Measurements from ENCODE around the gene GPRC5D. TPM values are rescaled to one million over a fixed set of nuclear protein-coding genes. Genes with fewer than 3 reads are reported as not detected.

The GPRC5D gene
- total RNA-seq (2014; rRNA removed; shearing (Covaris generic); ENCODE audit: low replicate concordance): not detected in 2 replicates

- no peaks in the 10 kb centered on the region for H3K36me3 ChIP-seq
- H3K4me3 ChIP-seq: no peak within 1 kb of the TSS
Observed at GRCh38 chr12:12952036-12952435, at the start of gene GPRC5D. Gene GPRC5D, minus strand, starts transcription at chr12:12952170. Its CDS starts 1,786 bp downstream, at chr12:12950384.

GRCh38 chr12:13001775-13002040 is 49.7 kb upstream of the GPRC5D start:
- Histone ChIP-seq H3K36me3 (no peaks in the 10 kb centered on the region; the same call in 1 of the 2 replicates), H3K4me3 (peak overlapping the region; percentile 80), H3K27me3 (no peaks in the 10 kb centered on the region), H3K9me3 (no peaks in the 10 kb centered on the region)
- DNase-seq: no peak

More at GRCh38 chr12:12952036-12952435, at the start of gene GPRC5D:
- Histone ChIP-seq H3K27me3 (no peaks in the 10 kb centered on the region), H3K9me3 (no peaks in the 10 kb centered on the region)
- DNase-seq: no peak

GRCh38 chr12:13000925-13001774 is 49.2 kb upstream of the GPRC5D start:
- no peaks in the 10 kb centered on the region for H3K9me3 ChIP-seq
- no peaks in the 10 kb centered on the region for H3K27me3 ChIP-seq
- no peaks in the 10 kb centered on the region; the same call in 1 of the 2 replicates for H3K36me3 ChIP-seq
- peak; percentile 43 for DNase-seq
- H3K4me3 ChIP-seq: peak overlapping the region; percentile 80

- no peaks in the 10 kb centered on the region for H3K27me3 ChIP-seq
- H3K9me3 ChIP-seq: no peaks in the 10 kb centered on the region
- peak overlapping the region; percentile 80 for H3K4me3 ChIP-seq
- no peaks in the 10 kb centered on the region; the same call in 1 of the 2 replicates for H3K36me3 ChIP-seq
- no peak for DNase-seq
Observed at GRCh38 chr12:13000616-13000924, 48.6 kb upstream of the GPRC5D start.

GRCh38 chr12:12999959-13000615 is 48.1 kb upstream of the GPRC5D start, which contains the start of gene HEBP1:
Gene HEBP1, minus strand, starts transcription at chr12:13000265. Its CDS starts 151 bp downstream, at chr12:13000114.
- no peaks in the 10 kb centered on the region; the same call in 1 of the 2 replicates for H3K36me3 ChIP-seq
- H3K9me3 ChIP-seq: no peaks in the 10 kb centered on the region
- DNase-seq: peak; percentile 87
- H3K27me3 ChIP-seq: no peaks in the 10 kb centered on the region
- peak within 1 kb of the TSS; percentile 80 for H3K4me3 ChIP-seq

- DNase-seq: peak; percentile 28
- no peaks in the 10 kb centered on the region; the same call in 1 of the 2 replicates for H3K36me3 ChIP-seq
- no peaks in the 10 kb centered on the region for H3K27me3 ChIP-seq
- peak overlapping the region; percentile 80 for H3K4me3 ChIP-seq
- H3K9me3 ChIP-seq: no peaks in the 10 kb centered on the region
Observed at GRCh38 chr12:12999271-12999958, 47.4 kb upstream of the GPRC5D start.

GRCh38 chr12:12998248-12998647 is 46.3 kb upstream of the GPRC5D start:
- no peak for DNase-seq
- Histone ChIP-seq H3K4me3 (no peak overlapping the region), H3K9me3 (no peaks in the 10 kb centered on the region), H3K36me3 (no peaks in the 10 kb centered on the region; the same call in 1 of the 2 replicates), H3K27me3 (no peaks in the 10 kb centered on the region)

- no peaks in the 10 kb centered on the region for H3K27me3 ChIP-seq
- no peak for DNase-seq
- no peak overlapping the region for H3K4me3 ChIP-seq
- H3K9me3 ChIP-seq: no peaks in the 10 kb centered on the region
- no peaks in the 10 kb centered on the region; the same call in 1 of the 2 replicates for H3K36me3 ChIP-seq
Observed at GRCh38 chr12:12997734-12998133, 45.8 kb upstream of the GPRC5D start.

GRCh38 chr12:12997156-12997555 is 45.2 kb upstream of the GPRC5D start:
- Histone ChIP-seq H3K36me3 (no peaks in the 10 kb centered on the region; the same call in 1 of the 2 replicates), H3K27me3 (no peaks in the 10 kb centered on the region), H3K4me3 (no peak overlapping the region), H3K9me3 (no peaks in the 10 kb centered on the region)
- no peak for DNase-seq

GRCh38 chr12:12996209-12996608 is 44.2 kb upstream of the GPRC5D start:
- H3K9me3 ChIP-seq: no peaks in the 10 kb centered on the region
- H3K36me3 ChIP-seq: no peaks in the 10 kb centered on the region; the same call in 1 of the 2 replicates
- no peak for DNase-seq
- no peaks in the 10 kb centered on the region for H3K27me3 ChIP-seq
- no peak overlapping the region for H3K4me3 ChIP-seq

GRCh38 chr12:12995088-12995487 is 43.1 kb upstream of the GPRC5D start:
- Histone ChIP-seq H3K27me3 (no peaks in the 10 kb centered on the region), H3K9me3 (no peaks in the 10 kb centered on the region), H3K4me3 (no peak overlapping the region), H3K36me3 (no peaks in the 10 kb centered on the region; the same call in 1 of the 2 replicates)
- DNase-seq: no peak

- Histone ChIP-seq H3K36me3 (peaks cover 4% of the 10 kb centered on the region), H3K4me3 (no peak overlapping the region; the same call in 1 of the 2 replicates), H3K27me3 (no peaks in the 10 kb centered on the region), H3K9me3 (no peaks in the 10 kb centered on the region)
- DNase-seq: no peak
Observed at GRCh38 chr12:12993367-12993766, 41.4 kb upstream of the GPRC5D start.

- H3K9me3 ChIP-seq: no peaks in the 10 kb centered on the region
Observed at GRCh38 chr12:12992418-12993130, 40.6 kb upstream of the GPRC5D start.

GRCh38 chr12:12990700-12991468 is 38.9 kb upstream of the GPRC5D start:
- no peak for DNase-seq
- Histone ChIP-seq H3K36me3 (peaks cover 17% of the 10 kb centered on the region), H3K27me3 (no peaks in the 10 kb centered on the region), H3K4me3 (no peak overlapping the region), H3K9me3 (no peaks in the 10 kb centered on the region)

More at GRCh38 chr12:12992418-12993130, 40.6 kb upstream of the GPRC5D start:
- peaks cover 4% of the 10 kb centered on the region for H3K36me3 ChIP-seq
- H3K4me3 ChIP-seq: peak overlapping the region; percentile 41
- DNase-seq: peak; percentile 83
- H3K27me3 ChIP-seq: no peaks in the 10 kb centered on the region

- Histone ChIP-seq H3K9me3 (no peaks in the 10 kb centered on the region), H3K36me3 (peaks cover 31% of the 10 kb centered on the region), H3K4me3 (no peak overlapping the region), H3K27me3 (no peaks in the 10 kb centered on the region)
- no peak for DNase-seq
Observed at GRCh38 chr12:12987421-12987820, 35.5 kb upstream of the GPRC5D start.
